Upper lobe of left lung (tissue), 6 donors: ENCODE data around the gene DZIP1L. TPM values are rescaled to one million over a fixed set of nuclear protein-coding genes. Genes with fewer than 3 reads are reported as not detected.

Experiments used
- ATAC-seq, 2 donors: fragments of 200-7000 bp; cut with Tn5 transposase; one replicate each; pipeline ENCODE4 v1.9.1; 2022; ENCODE audit warnings: mild to moderate bottlenecking in 2 of 2, moderate library complexity in 2 of 2; ENCODE audit not compliant: low FRiP score in 2 of 2
- DNase-seq, 2 donors: peaks; one replicate each; pipeline ENCODE4 v3.0.0-alpha.2; 2019 to 2020
- H3K27ac ChIP-seq, 4 donors: fragments of 200-600 bp; sonication (generic); one replicate each; pipeline ENCODE4 v1.5.1; 2016 to 2019
- H3K27me3 ChIP-seq, 4 donors: fragments of 200-600 bp; sonication (generic); one replicate each; pipeline ENCODE4 v1.5.1; 2017 to 2019
- H3K36me3 ChIP-seq, 4 donors: fragments of 200-600 bp; sonication (generic); one replicate each; pipeline ENCODE4 v1.5.1; 2016 to 2019
- H3K4me1 ChIP-seq, 4 donors: fragments of 200-600 bp; sonication (generic); one replicate each; pipeline ENCODE4 v1.5.1; 2018 to 2019
- H3K4me3 ChIP-seq, 4 donors: fragments of 200-600 bp; sonication (generic); one replicate each; pipeline ENCODE4 v1.5.1; 2017 to 2019; ENCODE audit warnings: mild to moderate bottlenecking in 2 of 4, moderate library complexity in 1 of 4
- H3K9me3 ChIP-seq, 4 donors: fragments of 200-600 bp; sonication (generic); one replicate each; pipeline ENCODE4 v1.5.1; 2018 to 2019
- CTCF ChIP-seq, 6 experiments: fragments of 450-650 bp in 4 of 6; fragments of 200-600 bp in 2 of 6; sonication (generic) in 2 of 6; IDR thresholded peaks; one replicate each; pipeline ENCODE4 v1.5.1; 2016 to 2019; ENCODE audit warnings: antibody characterized with exemption in 6 of 6
- EP300 ChIP-seq, 4 donors: sonication (generic); formaldehyde crosslinking; IDR thresholded peaks; one replicate each; pipeline ENCODE4 v1.5.1; 2017; ENCODE audit warnings: antibody characterized with exemption in 4 of 4, control low read depth in 2 of 4
- POLR2A ChIP-seq, 4 donors: fragments of 450-650 bp; IDR thresholded peaks; one replicate each; pipeline ENCODE4 v1.5.1; 2016 to 2017; ENCODE audit warnings: antibody characterized with exemption in 4 of 4, mild to moderate bottlenecking in 2 of 4
- POLR2AphosphoS5 ChIP-seq, 2 donors: sonication (generic); formaldehyde crosslinking; IDR thresholded peaks; one replicate each; pipeline ENCODE4 v1.5.1; 2017; ENCODE audit warnings: antibody characterized with exemption in 2 of 2
- WGBS, 2 donors: methylation state at CpG; one replicate each; pipeline ENCODE4 v1.1.5; 2017 to 2018; 5-methylcytosine and 5-hydroxymethylcytosine counted together
- total RNA-seq, 6 donors: library from RNA; depleted of rRNA in 4 of 6; stranded (reverse); fragments of >200 nt in 4 of 6; gene quantifications; one replicate each; pipeline versions ENCODE4 v1.1.0 to v1.2.1, GENCODE V29; 2016 to 2021
- donor health status: DM: no; HTN: no; CAD: no; lungs with moderate emphysema.
- donor health status: DM: no; HTN: yes; CAD: no; lungs with severe emphysema.

DZIP1L gene
- total RNA-seq, 6 donors from 2014 or later = 15.9 to 97.4 (median 24.5) TPM

- H3K27me3 ChIP-seq = no peaks in the 10 kb centered on the region
- H3K4me3 ChIP-seq = no peak overlapping the region
- H3K27ac ChIP-seq = no peak overlapping the region
- DNase-seq (no peak), ATAC-seq (no peak)
- H3K36me3 ChIP-seq = no peaks in the 10 kb centered on the region
- peaks cover 0 to 7% (median 0%) of the 10 kb centered on the region in 4 donors for H3K4me1 ChIP-seq
- no peak for TF ChIP-seq EP300 (IDR thresholded peaks at IDR 0.05)
- no peak for TF ChIP-seq POLR2AphosphoS5 (IDR thresholded peaks at IDR 0.05)
- TF ChIP-seq POLR2A (IDR thresholded peaks at IDR 0.05) = no peak
- no peak for TF ChIP-seq CTCF (IDR thresholded peaks at IDR 0.05)
- 72 to 75% methylated on average over 2 to 3 of the region's 3 CpGs for WGBS, 2 donors
- H3K9me3 ChIP-seq = no peaks in the 10 kb centered on the region
Measured at GRCh38 chr3:138036572-138036971, 78.8 kb downstream of the DZIP1L start.

- TF ChIP-seq CTCF (IDR thresholded peaks at IDR 0.05) (no peak), POLR2A (IDR thresholded peaks at IDR 0.05) (no peak), POLR2AphosphoS5 (IDR thresholded peaks at IDR 0.05) (no peak), EP300 (IDR thresholded peaks at IDR 0.05) (no peak)
- ATAC-seq (no peak), DNase-seq (no peak)
- Histone ChIP-seq H3K4me3 (no peak overlapping the region), H3K9me3 (no peaks in the 10 kb centered on the region), H3K36me3 (peaks cover 0 to 5% (median 5%) of the 10 kb centered on the region in 4 donors), H3K27me3 (no peaks in the 10 kb centered on the region), H3K27ac (peak overlapping the region in 1 of 4 donors; percentile 24), H3K4me1 (peaks cover 0 to 7% (median 0%) of the 10 kb centered on the region in 4 donors)
- WGBS, 2 donors = 79 to 81% methylated on average over 1 of the region's 1 CpG
Measured at GRCh38 chr3:138034918-138035317, 80.5 kb downstream of the DZIP1L start.

GRCh38 chr3:138033202-138033691 lies 82.2 kb downstream of the DZIP1L start:
- peaks cover 0 to 8% (median 6%) of the 10 kb centered on the region in 4 donors for H3K36me3 ChIP-seq
- ATAC-seq (no peak), DNase-seq (no peak)
- WGBS, 2 donors = 97 to 100% methylated on average over 2 of the region's 2 CpGs
- TF ChIP-seq POLR2AphosphoS5 (IDR thresholded peaks at IDR 0.05) = no peak
- TF ChIP-seq POLR2A (IDR thresholded peaks at IDR 0.05) = no peak
- no peak for TF ChIP-seq EP300 (IDR thresholded peaks at IDR 0.05)
- no peak for TF ChIP-seq CTCF (IDR thresholded peaks at IDR 0.05)
- no peak overlapping the region for H3K4me3 ChIP-seq
- no peak overlapping the region for H3K27ac ChIP-seq
- peaks cover 0 to 5% (median 0%) of the 10 kb centered on the region in 4 donors for H3K4me1 ChIP-seq
- no peaks in the 10 kb centered on the region for H3K9me3 ChIP-seq
- H3K27me3 ChIP-seq = no peaks in the 10 kb centered on the region

GRCh38 chr3:138032567-138032966 lies 82.8 kb downstream of the DZIP1L start:
- TF ChIP-seq EP300 (IDR thresholded peaks at IDR 0.05) (no peak), CTCF (IDR thresholded peaks at IDR 0.05) (no peak), POLR2A (IDR thresholded peaks at IDR 0.05) (no peak), POLR2AphosphoS5 (IDR thresholded peaks at IDR 0.05) (no peak)
- DNase-seq (no peak), ATAC-seq (no peak)
- no peak overlapping the region for H3K4me3 ChIP-seq
- no peaks in the 10 kb centered on the region for H3K9me3 ChIP-seq
- WGBS, 2 donors = 88 to 91% methylated on average over 3 of the region's 3 CpGs
- no peak overlapping the region for H3K27ac ChIP-seq
- peaks cover 0 to 8% (median 6%) of the 10 kb centered on the region in 4 donors for H3K36me3 ChIP-seq
- no peaks in the 10 kb centered on the region for H3K27me3 ChIP-seq
- peaks cover 0 to 7% (median 0%) of the 10 kb centered on the region in 4 donors for H3K4me1 ChIP-seq

GRCh38 chr3:138031536-138031935 lies 83.9 kb downstream of the DZIP1L start:
- TF ChIP-seq POLR2AphosphoS5 (IDR thresholded peaks at IDR 0.05) (no peak), POLR2A (IDR thresholded peaks at IDR 0.05) (no peak), CTCF (IDR thresholded peaks at IDR 0.05) (no peak), EP300 (IDR thresholded peaks at IDR 0.05) (no peak)
- no peaks in the 10 kb centered on the region for H3K27me3 ChIP-seq
- WGBS, 2 donors = 84 to 95% methylated on average over 3 of the region's 3 CpGs
- peaks cover 0 to 8% (median 8%) of the 10 kb centered on the region in 4 donors for H3K36me3 ChIP-seq
- H3K9me3 ChIP-seq = no peaks in the 10 kb centered on the region
- no peak overlapping the region for H3K27ac ChIP-seq
- ATAC-seq = no peak
- DNase-seq = no peak
- no peak overlapping the region for H3K4me3 ChIP-seq
- H3K4me1 ChIP-seq = peaks cover 0 to 16% (median 0%) of the 10 kb centered on the region in 4 donors
